Erythroblast (primary cell): ENCODE data around the gene MED27.

Source experiments
- DNase-seq, 2 experiments: peaks; one replicate each; lab custom pipeline; 2025; lab: John Stamatoyannopoulos, UW
- GATA1 ChIP-seq: IDR thresholded peaks from 2 replicates; pipeline ENCODE4 v1.6.1; 2011; ENCODE audit warnings: low read depth, mild to moderate bottlenecking, control low read depth, low read length, moderate library complexity
- POLR2A ChIP-seq: IDR thresholded peaks from 2 replicates; pipeline ENCODE4 v1.6.1; 2011; ENCODE audit warnings: mild to moderate bottlenecking, low read length

Gene MED27

GRCh38 chr9:131889437-131890251 is 190.0 kb downstream of the MED27 start:
- DNase-seq: no peak
- TF ChIP-seq GATA1 (no peak), POLR2A (no peak)

GRCh38 chr9:131888923-131889322 is 190.7 kb downstream of the MED27 start:
- TF ChIP-seq GATA1 (no peak), POLR2A (no peak)
- DNase-seq: no peak

- no peak for DNase-seq
- TF ChIP-seq GATA1 (no peak), POLR2A (no peak)
These were observed 192.0 kb downstream of the MED27 start for GRCh38 chr9:131887680-131888079.

GRCh38 chr9:131886826-131887225 is 192.8 kb downstream of the MED27 start:
- no peak for DNase-seq

GRCh38 chr9:131885144-131885609 is 194.5 kb downstream of the MED27 start:
- TF ChIP-seq GATA1 (no peak), POLR2A (no peak)
- no peak for DNase-seq

More at GRCh38 chr9:131886826-131887225, 192.8 kb downstream of the MED27 start:
- TF ChIP-seq POLR2A (no peak), GATA1 (no peak)

- no peak for TF ChIP-seq POLR2A
- DNase-seq: no peak
These were observed 195.4 kb downstream of the MED27 start for GRCh38 chr9:131884222-131884621.

- TF ChIP-seq POLR2A: no peak
- TF ChIP-seq GATA1: no peak
- DNase-seq: no peak
These were observed 198.7 kb downstream of the MED27 start for GRCh38 chr9:131880833-131881583.

- TF ChIP-seq GATA1: no peak
- TF ChIP-seq POLR2A: no peak
- DNase-seq: no peak
These were observed 199.8 kb downstream of the MED27 start for GRCh38 chr9:131879911-131880290.

GRCh38 chr9:131879181-131879910 is 200.3 kb downstream of the MED27 start:
- no peak for TF ChIP-seq POLR2A
- TF ChIP-seq GATA1: no peak
- DNase-seq: no peak

- no peak for DNase-seq
- TF ChIP-seq POLR2A: no peak
- no peak for TF ChIP-seq GATA1
These were observed 203.2 kb downstream of the MED27 start for GRCh38 chr9:131876486-131876885.

- TF ChIP-seq POLR2A (no peak), GATA1 (no peak)
- no peak for DNase-seq
These were observed 203.7 kb downstream of the MED27 start for GRCh38 chr9:131875828-131876485.

GRCh38 chr9:131874916-131875670 is 204.6 kb downstream of the MED27 start:
- TF ChIP-seq POLR2A: no peak
- TF ChIP-seq GATA1: no peak
- no peak for DNase-seq
